Colonic mucosa (tissue), 4 donors: ENCODE results near the gene LMOD1. TPM values are rescaled to one million over a fixed set of nuclear protein-coding genes. Genes with fewer than 3 reads are reported as not detected.

ENCODE experiments used
- DNase-seq: peaks from one replicate; pipeline ENCODE4 v3.0.0-alpha.2; 2020
- H3K27ac ChIP-seq: fragments of 200-600 bp; one replicate; pipeline ENCODE4 v1.8.0; 2021
- H3K27me3 ChIP-seq: fragments of 200-600 bp; one replicate; pipeline ENCODE4 v1.8.0; 2021
- H3K36me3 ChIP-seq: fragments of 200-600 bp; one replicate; pipeline ENCODE4 v1.8.0; 2021
- H3K4me1 ChIP-seq: fragments of 200-600 bp; one replicate; pipeline ENCODE4 v1.8.0; 2021; ENCODE audit warnings: mild to moderate bottlenecking
- H3K4me3 ChIP-seq: fragments of 200-600 bp; one replicate; pipeline ENCODE4 v1.8.0; 2021
- H3K9ac ChIP-seq, 2 donors: one replicate each; pipeline ENCODE4 v1.7.0; 2013; ENCODE audit warnings: control low read depth in 2 of 2, low read depth in 2 of 2, low read length in 2 of 2
- H3K9me3 ChIP-seq: fragments of 200-600 bp; one replicate; pipeline ENCODE4 v1.8.0; 2021
- intact Hi-C: fragments of 100-400 bp; cut with DNase I; formaldehyde crosslinking; loops from one replicate; pipeline ENCODE4 v1.14.1; 2022
- total RNA-seq, 2 donors: library from RNA; stranded (reverse); fragmentation: NEBNext Ultra II Directional in 1 of 2; extraction: Animal tissue kit (Norgen Biotek cat#: 25700) in 1 of 2; gene quantifications; one replicate each; pipeline ENCODE4 v1.2.1, GENCODE V29; 2021
- TF ChIP-seq, protein P1 (sequence below): fragments of 200-600 bp; IDR thresholded peaks from one replicate; pipeline ENCODE4 v1.8.0; 2022; ENCODE audit warnings: antibody characterized with exemption, mild to moderate bottlenecking
- donor health status: healthy.
- donor health status: DM: no; HTN: no; CAD: no.
- donor health status: DM: no; HTN: no; CAD: no.

The LMOD1 gene
- total RNA-seq: 10 to 100 TPM in 1 of 2 donors, 1 to 10 TPM in 1; 7.6 to 64.5 TPM

DNA sequence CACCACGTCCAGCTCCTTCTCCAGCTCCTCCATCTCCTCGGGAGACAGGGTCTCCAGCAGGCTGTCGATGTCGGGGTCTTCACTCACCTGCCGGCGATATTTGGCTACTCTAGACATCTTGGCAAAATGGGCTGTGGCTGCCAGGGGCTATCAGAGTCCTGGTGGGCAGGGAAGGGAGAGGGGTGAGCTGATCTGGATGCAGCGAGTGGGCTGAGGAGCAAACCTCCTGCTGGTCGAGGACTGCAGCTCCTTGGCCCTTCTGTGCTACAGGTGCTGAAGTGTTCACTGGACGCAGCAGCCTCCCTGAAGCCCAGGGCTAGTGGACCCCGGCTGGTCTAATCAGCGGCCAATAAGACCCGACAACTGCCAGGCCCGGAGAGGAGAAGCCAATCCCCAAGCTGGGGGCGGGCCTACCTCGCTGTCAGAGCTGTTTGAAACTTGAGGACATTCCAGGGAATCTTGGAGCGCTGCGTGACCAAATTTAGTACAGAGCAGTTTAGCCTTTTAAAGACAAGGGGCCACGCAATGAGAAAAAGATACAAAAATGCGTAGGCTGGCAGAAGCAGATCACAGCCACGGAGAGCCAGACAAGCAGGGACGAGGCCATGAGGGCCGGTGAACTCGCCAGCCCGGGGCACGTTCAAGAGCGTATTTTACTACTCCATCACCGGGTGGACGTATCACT is at the start of gene LMOD1:
TSS of gene LMOD1 (minus strand) at position 325 of the 685 bp plus-strand sequence. CDS start at position 117, 208 bp downstream.
- Histone ChIP-seq H3K9ac (peak within 1 kb of the TSS; percentile 60 to 72), H3K9me3 (no peaks in the 10 kb centered on the region), H3K27me3 (peaks cover 13% of the 10 kb centered on the region), H3K4me1 (no peaks in the 10 kb centered on the region), H3K27ac (peak within 1 kb of the TSS; percentile 60), H3K36me3 (no peaks in the 10 kb centered on the region), H3K4me3 (peak within 1 kb of the TSS; percentile 35)
- intact Hi-C loops: no loop called here
- peak; percentile 72 for DNase-seq
- TF ChIP-seq, protein P1, sequence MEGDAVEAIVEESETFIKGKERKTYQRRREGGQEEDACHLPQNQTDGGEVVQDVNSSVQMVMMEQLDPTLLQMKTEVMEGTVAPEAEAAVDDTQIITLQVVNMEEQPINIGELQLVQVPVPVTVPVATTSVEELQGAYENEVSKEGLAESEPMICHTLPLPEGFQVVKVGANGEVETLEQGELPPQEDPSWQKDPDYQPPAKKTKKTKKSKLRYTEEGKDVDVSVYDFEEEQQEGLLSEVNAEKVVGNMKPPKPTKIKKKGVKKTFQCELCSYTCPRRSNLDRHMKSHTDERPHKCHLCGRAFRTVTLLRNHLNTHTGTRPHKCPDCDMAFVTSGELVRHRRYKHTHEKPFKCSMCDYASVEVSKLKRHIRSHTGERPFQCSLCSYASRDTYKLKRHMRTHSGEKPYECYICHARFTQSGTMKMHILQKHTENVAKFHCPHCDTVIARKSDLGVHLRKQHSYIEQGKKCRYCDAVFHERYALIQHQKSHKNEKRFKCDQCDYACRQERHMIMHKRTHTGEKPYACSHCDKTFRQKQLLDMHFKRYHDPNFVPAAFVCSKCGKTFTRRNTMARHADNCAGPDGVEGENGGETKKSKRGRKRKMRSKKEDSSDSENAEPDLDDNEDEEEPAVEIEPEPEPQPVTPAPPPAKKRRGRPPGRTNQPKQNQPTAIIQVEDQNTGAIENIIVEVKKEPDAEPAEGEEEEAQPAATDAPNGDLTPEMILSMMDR: no peak

DNA sequence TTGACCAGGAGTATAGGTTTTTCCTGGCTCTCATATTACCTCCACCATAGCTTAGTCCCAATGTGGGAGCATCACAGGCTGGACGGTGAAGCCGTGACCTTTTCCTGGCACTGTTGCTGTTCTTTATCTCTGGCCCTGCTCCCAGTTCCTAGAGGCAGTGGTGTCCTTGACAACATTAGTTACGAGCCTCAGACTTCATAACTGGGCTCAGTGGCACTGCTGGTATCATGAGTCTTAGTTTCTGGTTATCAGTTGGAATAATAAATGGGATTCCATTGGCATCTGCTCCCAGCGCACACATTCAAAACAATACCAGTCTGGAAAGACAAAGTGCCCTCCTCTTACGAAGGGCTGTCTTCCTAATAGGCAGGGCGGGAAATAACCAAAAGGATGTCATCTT is 44.1 kb upstream of the LMOD1 start:
- Histone ChIP-seq H3K36me3 (peaks cover 12% of the 10 kb centered on the region), H3K9ac (no peak overlapping the region), H3K4me3 (no peak overlapping the region), H3K4me1 (no peaks in the 10 kb centered on the region), H3K9me3 (no peaks in the 10 kb centered on the region), H3K27me3 (no peaks in the 10 kb centered on the region), H3K27ac (no peak overlapping the region)
- intact Hi-C loops: no loop called here
- TF ChIP-seq, protein P1: no peak
- peak; percentile 12 for DNase-seq

DNA sequence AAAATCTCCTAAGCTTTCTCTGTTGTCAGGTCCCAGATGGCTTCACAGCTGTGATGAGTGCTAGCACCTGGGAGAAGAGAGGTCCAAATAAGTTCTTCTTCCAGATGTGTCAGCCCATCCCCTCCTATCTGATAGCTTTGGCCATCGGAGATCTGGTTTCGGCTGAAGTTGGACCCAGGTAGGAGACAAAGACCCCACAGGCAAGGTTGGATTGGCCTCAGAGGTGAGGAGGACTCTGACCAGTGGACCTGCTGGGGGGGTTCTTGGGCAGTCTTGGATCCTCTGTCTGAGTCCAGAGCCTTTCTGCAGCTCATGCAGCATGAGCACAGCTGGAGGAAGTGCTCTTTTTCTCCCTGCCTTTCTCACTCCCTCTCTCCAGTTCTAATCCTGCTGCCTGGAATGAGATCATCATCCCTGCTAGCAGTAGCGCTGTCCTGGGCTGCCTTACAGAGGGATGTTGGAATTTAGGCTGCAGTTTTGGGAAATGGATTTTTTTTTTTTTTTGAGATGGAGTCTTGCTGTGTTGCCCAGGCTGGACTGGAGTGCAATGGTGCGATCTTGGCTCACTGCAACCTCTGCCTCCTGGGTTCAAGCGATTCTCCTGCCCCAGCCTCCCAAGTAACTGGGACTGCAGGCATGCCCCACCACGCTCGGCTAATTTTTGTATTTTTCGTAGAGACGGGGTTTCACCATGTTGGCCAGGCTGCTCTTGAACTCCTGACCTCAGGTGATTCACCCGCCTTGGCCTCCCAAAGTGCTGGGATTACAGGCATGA is 43.2 kb upstream of the LMOD1 start:
- Histone ChIP-seq H3K4me3 (no peak overlapping the region), H3K9me3 (no peaks in the 10 kb centered on the region), H3K36me3 (peaks cover 12% of the 10 kb centered on the region), H3K27me3 (no peaks in the 10 kb centered on the region), H3K4me1 (no peaks in the 10 kb centered on the region), H3K27ac (no peak overlapping the region), H3K9ac (no peak overlapping the region)
- intact Hi-C loops: no loop called here
- no peak for DNase-seq
- TF ChIP-seq, protein P1: no peak

DNA sequence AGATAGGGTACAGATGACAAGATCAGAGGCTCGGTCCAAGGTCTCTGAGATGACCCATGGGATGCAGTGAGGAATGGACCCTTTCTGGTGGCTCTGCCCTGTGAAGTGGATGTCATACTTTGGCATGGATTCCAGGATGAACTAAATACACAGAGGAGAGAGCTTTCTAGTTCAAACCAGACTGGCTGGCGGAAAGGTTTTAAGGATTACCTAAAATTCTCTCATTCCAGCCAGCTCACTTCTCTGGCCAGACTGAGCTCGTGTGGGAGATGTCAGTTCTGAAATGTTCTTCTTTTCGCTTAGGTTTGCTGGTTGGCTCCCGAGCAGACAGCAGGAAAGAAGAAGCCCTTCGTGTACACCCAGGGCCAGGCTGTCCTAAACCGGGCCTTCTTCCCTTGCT is 42.3 kb upstream of the LMOD1 start:
- Histone ChIP-seq H3K9ac (no peak overlapping the region), H3K36me3 (peaks cover 12% of the 10 kb centered on the region), H3K27ac (no peak overlapping the region), H3K4me1 (no peaks in the 10 kb centered on the region), H3K27me3 (no peaks in the 10 kb centered on the region), H3K9me3 (no peaks in the 10 kb centered on the region), H3K4me3 (no peak overlapping the region)
- intact Hi-C loops: no loop called here
- TF ChIP-seq, protein P1: no peak
- peak; percentile 14 for DNase-seq

DNA sequence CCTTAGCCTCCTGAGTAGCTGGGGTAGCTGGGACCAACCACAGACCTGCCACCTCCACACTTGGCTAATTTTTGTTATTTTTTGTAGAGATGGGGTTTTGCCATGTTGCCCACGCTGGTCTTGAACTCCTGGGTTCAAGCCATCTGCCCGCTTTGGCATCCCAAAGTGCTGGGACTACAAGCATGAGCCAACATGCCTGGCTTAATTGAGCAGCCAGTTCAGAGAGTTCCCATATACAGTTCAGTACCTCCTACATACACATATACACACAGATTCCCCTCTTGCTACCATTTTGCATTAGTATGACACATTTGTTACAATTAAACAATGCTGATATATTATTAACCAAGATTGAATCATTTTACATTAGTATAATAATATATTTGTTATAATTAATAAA is 39.0 kb upstream of the LMOD1 start:
- no peaks in the 10 kb centered on the region for H3K4me1 ChIP-seq
- no peak overlapping the region for H3K27ac ChIP-seq
- no peaks in the 10 kb centered on the region for H3K27me3 ChIP-seq
- DNase-seq: no peak
- no peaks in the 10 kb centered on the region for H3K9me3 ChIP-seq
- peaks cover 12% of the 10 kb centered on the region for H3K36me3 ChIP-seq
- TF ChIP-seq, protein P1: no peak
- H3K9ac ChIP-seq: no peak overlapping the region
- no peak overlapping the region for H3K4me3 ChIP-seq
- intact Hi-C loops: no loop called here
